Prostate gland (tissue), 2 donors: ENCODE data around the gene MAGEA9B. TPM values are rescaled to one million over a fixed set of nuclear protein-coding genes. Genes with fewer than 3 reads are reported as not detected.
"Not testable (repeated sequence)": the region's sequence is repeated elsewhere in the genome, so short reads cannot be mapped to it uniquely, and the experiment has no call there.

Source experiments
- DNase-seq: peaks from one replicate; pipeline ENCODE4 v3.0.0-alpha.2; 2019; ENCODE audit warnings: low spot score
- H3K27ac ChIP-seq, 2 donors: fragments of 200-600 bp; sonication (generic); 2 replicates each; pipeline ENCODE4 v1.5.1; 2017 to 2019
- H3K27me3 ChIP-seq: fragments of 200-600 bp; sonication (generic); replicated peaks from 2 replicates; pipeline ENCODE4 v1.5.1; 2019; ENCODE audit not compliant: insufficient read depth
- H3K36me3 ChIP-seq, 2 donors: fragments of 200-600 bp; sonication (generic); 1 replicate in 1 of 2; 2 replicates in 1 of 2; pipeline versions ENCODE4 v1.5.1 to v1.8.1; 2017 to 2019
- H3K4me1 ChIP-seq: fragments of 200-600 bp; sonication (generic); replicated peaks from 2 replicates; pipeline ENCODE4 v1.5.1; 2019
- H3K4me3 ChIP-seq, 2 donors: fragments of 200-600 bp; sonication (generic); 2 replicates each; pipeline ENCODE4 v1.5.1; 2017 to 2019
- H3K9me3 ChIP-seq: fragments of 200-600 bp; sonication (generic); 2 replicates; pipeline ENCODE4 v1.5.1; 2017
- POLR2A ChIP-seq: fragments of 450-650 bp; IDR thresholded peaks from one replicate; pipeline ENCODE4 v1.6.1; 2016; ENCODE audit warnings: antibody characterized with exemption, mild to moderate bottlenecking
- POLR2AphosphoS5 ChIP-seq: sonication (generic); formaldehyde crosslinking; IDR thresholded peaks from one replicate; pipeline ENCODE4 v1.6.1; 2017; ENCODE audit warnings: antibody characterized with exemption
- WGBS: methylation state at CpG from one replicate; pipeline ENCODE4 v1.1.5; 2018; 5-methylcytosine and 5-hydroxymethylcytosine counted together
- intact Hi-C: fragments of 100-400 bp; cut with DNase I; formaldehyde crosslinking; loops from one replicate; pipeline ENCODE4 v1.14.2; 2022
- total RNA-seq, 2 donors: library from RNA; depleted of rRNA; stranded (reverse); fragments of >200 nt; gene quantifications; one replicate each; pipeline ENCODE4 v1.1.0, GENCODE V29; 2016
- TF ChIP-seq, protein P1 (sequence below), 4 experiments: fragments of 200-600 bp in 2 of 4; fragments of 450-650 bp in 2 of 4; sonication (generic) in 2 of 4; IDR thresholded peaks; 1 replicate in 3 of 4; 2 replicates in 1 of 4; pipeline ENCODE4 v1.5.1; 2016 to 2019; ENCODE audit warnings: antibody characterized with exemption in 4 of 4, mild to moderate bottlenecking in 2 of 4, moderate library complexity in 2 of 4

Gene MAGEA9B
- total RNA-seq, 2 donors from 2014 or later = 11.2 TPM; not detected in 1

DNA sequence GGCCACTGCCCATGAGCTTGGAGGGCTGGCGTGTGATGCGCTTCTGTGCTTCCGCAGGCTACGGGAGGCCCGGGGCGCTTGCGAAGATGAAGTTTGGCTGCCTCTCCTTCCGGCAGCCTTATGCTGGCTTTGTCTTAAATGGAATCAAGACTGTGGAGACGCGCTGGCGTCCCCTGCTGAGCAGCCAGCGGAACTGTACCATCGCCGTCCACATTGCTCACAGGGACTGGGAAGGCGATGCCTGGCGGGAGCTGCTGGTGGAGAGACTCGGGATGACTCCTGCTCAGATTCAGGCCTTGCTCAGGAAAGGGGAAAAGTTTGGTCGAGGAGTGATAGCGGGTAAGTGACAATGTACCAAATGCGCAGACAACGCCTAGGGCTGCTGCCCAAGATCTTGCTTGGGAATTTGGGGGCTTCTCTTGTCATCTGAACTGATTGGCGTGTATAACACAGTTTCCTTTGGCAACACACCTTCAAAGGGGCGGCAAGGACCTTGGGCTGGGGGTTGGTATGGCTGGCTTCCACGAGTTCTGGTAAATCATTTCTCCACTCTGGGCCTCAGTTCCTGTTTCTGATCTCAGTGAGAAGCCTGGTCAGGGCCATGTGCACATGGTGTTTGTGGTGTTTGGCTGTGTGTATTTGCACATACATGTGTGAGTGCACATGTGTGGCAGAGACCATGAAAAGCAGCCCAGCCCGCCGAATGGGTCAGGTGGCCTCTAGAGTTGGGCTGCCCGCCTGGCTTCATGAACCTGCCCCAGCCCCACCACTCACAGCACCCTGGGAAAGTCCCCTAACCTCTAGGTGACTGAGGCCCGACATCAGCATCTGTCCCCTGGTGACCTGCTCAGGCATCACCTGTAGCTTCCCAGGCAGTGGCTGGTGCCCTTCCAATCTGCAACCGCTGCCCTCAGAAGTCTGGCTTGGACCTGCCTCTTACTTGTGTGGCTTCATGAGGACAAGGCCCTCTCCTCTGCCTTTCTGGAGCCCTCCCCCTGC is 41.4 kb downstream of the MAGEA9B start:
- DNase-seq, H3K4me1 ChIP-seq, H3K27me3 ChIP-seq, H3K4me3 ChIP-seq, H3K9me3 ChIP-seq, H3K36me3 ChIP-seq, intact Hi-C loops, H3K27ac ChIP-seq: not testable (repeated sequence)
- 74% methylated on average over 17 of the region's 29 CpGs for WGBS

DNA sequence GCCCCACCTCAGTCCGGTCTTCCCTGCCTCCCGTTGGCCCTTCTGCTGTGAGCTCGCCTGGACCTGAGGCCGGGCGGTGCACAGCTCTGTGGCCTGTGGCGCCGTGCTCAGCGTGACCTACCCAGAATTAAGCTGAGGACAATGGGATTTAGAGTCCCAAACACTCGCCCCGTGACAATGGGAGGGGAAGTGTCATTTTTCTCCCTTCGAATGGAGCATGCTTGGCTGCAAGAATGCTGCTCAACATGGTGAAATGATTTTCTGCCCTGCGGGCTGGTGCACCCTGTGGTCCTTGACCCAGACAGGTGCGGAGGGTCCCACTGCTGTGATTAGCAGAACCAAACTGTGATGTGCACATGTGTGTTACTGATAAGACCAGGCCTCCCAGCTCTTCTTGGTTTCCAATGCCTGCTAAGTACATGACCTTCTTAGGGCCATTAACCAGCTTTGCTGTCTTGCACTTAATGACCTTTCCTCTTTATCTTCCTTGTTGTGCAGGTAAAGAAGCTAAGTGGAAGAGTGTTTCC is 45.7 kb downstream of the MAGEA9B start:
- TF ChIP-seq, protein P1, sequence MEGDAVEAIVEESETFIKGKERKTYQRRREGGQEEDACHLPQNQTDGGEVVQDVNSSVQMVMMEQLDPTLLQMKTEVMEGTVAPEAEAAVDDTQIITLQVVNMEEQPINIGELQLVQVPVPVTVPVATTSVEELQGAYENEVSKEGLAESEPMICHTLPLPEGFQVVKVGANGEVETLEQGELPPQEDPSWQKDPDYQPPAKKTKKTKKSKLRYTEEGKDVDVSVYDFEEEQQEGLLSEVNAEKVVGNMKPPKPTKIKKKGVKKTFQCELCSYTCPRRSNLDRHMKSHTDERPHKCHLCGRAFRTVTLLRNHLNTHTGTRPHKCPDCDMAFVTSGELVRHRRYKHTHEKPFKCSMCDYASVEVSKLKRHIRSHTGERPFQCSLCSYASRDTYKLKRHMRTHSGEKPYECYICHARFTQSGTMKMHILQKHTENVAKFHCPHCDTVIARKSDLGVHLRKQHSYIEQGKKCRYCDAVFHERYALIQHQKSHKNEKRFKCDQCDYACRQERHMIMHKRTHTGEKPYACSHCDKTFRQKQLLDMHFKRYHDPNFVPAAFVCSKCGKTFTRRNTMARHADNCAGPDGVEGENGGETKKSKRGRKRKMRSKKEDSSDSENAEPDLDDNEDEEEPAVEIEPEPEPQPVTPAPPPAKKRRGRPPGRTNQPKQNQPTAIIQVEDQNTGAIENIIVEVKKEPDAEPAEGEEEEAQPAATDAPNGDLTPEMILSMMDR (IDR thresholded peaks at IDR 0.05) = no peak
- TF ChIP-seq POLR2A (no peak), POLR2AphosphoS5 (no peak)
- no peaks in the 10 kb centered on the region for H3K36me3 ChIP-seq
- intact Hi-C loops = no loop called here

DNA sequence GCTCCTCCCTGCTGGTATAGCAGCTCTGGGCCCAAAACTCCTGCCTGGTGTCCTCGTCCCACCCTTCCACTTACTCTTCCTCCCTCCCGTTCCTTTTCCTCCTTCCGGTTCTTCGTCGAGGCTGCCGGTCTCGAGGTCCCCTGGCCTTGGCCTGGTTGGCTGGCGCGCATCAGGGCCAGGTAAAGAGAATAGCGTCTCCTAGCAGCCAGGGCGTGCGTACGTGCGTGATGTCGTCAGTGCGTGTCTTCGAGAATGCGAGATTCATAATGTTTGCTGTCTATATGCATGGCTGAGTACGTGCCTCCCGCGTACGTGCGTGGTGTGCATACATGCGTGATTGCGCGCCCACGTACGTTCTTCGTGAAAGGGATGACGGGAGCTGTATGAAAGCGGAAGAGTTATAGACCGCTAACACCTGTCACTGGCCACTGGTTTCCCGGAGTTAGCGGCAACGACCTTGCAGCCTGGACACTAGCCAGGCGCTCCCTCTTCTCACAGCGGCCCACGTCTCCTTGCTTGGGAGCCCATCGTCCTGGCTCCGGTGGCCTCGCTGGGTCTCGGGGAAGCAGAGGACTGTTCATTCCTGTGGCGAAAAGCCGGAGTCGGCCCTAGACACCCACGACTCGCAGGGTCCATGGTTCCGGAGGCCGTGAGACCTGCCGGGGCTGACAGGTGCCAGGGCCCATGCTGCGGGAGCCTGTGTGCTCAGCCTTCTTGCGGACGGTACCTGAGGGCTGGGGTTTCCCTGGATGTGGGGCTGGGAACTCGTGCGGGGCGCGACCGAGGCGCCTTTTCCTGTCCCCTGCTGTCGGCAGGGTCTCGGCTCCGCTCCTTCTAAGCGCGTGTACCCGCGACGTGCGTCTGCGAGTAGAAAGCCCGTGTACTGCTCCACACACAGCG is 46.4 kb downstream of the MAGEA9B start, which contains the start of gene EOLA1:
TSS of gene EOLA1 (plus strand) at position 392 of the 900 bp plus-strand sequence. CDS start 4,619 bp downstream, outside the sequence.
- H3K27ac ChIP-seq = peak within 1 kb of the TSS; percentile 87 to 88
- no peaks in the 10 kb centered on the region for H3K27me3 ChIP-seq
- DNase-seq = peak; percentile 78
- no peaks in the 10 kb centered on the region for H3K4me1 ChIP-seq
- TF ChIP-seq POLR2A (peak; percentile 50), POLR2AphosphoS5 (peak; percentile 81)
- TF ChIP-seq, protein P1 (IDR thresholded peaks at IDR 0.05) = no peak
- no peaks in the 10 kb centered on the region for H3K36me3 ChIP-seq
- H3K9me3 ChIP-seq = no peaks in the 10 kb centered on the region
- intact Hi-C loops = no loop called here
- H3K4me3 ChIP-seq = peak within 1 kb of the TSS; percentile 39 to 48
- 2% methylated on average over 24 of the region's 71 CpGs for WGBS

More for the DNA sequence above, 45.7 kb downstream of the MAGEA9B start:
- Histone ChIP-seq H3K27me3 (no peaks in the 10 kb centered on the region), H3K4me3 (peak overlapping the region; percentile 39 to 48), H3K27ac (peak overlapping the region; percentile 87 to 88), H3K9me3 (no peaks in the 10 kb centered on the region), H3K4me1 (no peaks in the 10 kb centered on the region)
- no peak for DNase-seq
- WGBS = 41% methylated on average over 2 of the region's 13 CpGs

DNA sequence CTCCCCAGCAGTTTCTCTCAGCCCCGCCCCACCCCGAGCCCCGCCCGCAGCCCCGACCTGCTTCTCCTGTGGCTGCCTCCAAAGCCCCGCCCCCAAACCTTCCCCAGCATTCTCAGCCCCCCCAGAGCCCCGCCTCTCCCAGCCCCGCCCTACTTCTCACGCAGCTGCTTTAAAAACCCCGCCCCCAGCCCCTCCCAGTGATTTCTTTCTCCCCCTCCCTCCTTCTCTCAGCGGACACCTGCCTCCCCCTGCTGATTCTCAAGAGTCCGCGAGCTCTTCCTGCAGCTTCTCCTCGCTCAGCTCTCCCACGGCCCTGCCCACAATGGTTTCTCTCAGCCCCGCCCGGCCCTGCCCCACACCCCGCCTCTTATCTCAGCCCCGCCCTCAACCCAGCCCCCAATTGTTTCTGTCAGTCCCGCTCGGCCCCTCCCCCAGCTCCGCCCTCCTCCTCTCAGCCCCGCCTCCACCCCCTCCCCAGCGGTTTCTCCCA is 47.1 kb downstream of the MAGEA9B start:
- H3K9me3 ChIP-seq = no peaks in the 10 kb centered on the region
- H3K4me1 ChIP-seq = no peaks in the 10 kb centered on the region
- H3K4me3 ChIP-seq = peak overlapping the region; percentile 39 to 48
- peak overlapping the region; percentile 87 to 88 for H3K27ac ChIP-seq
- H3K27me3 ChIP-seq = no peaks in the 10 kb centered on the region
- no peaks in the 10 kb centered on the region for H3K36me3 ChIP-seq
- peak; percentile 92 for DNase-seq
- TF ChIP-seq POLR2AphosphoS5 = no peak
- TF ChIP-seq, protein P1 (IDR thresholded peaks at IDR 0.05) = no peak
- no peak for TF ChIP-seq POLR2A
- intact Hi-C loops = no loop called here
- WGBS = under 1% methylated on average over 21 of the region's 24 CpGs
